Kidney (tissue), 14 donors: ENCODE data around the gene SLC4A2. TPM values are rescaled to one million over a fixed set of nuclear protein-coding genes. Genes with fewer than 3 reads are reported as not detected.
A peak's percentile ranks its signal among the peaks of the same experiment; 100 is the strongest.

Source experiments
- DNase-seq, 5 donors: peaks; one replicate each; pipeline ENCODE4 v3.0.0-alpha.2; 2013 to 2020
- FAIRE-seq: peaks from 2 replicates; lab custom pipeline; 2012; peaks lifted over from hg19 to GRCh38; lab: Jason Lieb, UNC
- H3K27ac ChIP-seq, 2 donors: one replicate each; pipeline ENCODE4 v1.7.0; 2013; ENCODE audit warnings: low read depth in 2 of 2, low read length in 2 of 2, inconsistent platforms in 1 of 2
- H3K27me3 ChIP-seq: one replicate; pipeline ENCODE4 v1.7.1; 2013; ENCODE audit warnings: low read length, inconsistent platforms; ENCODE audit not compliant: control insufficient read depth, insufficient read depth
- H3K36me3 ChIP-seq, 3 donors: one replicate each; pipeline versions ENCODE4 v1.7.0 to v1.7.1; 2013; ENCODE audit warnings: low read length in 3 of 3, control low read depth in 1 of 3, inconsistent platforms in 1 of 3; ENCODE audit not compliant: insufficient read depth in 3 of 3, control insufficient read depth in 2 of 3
- H3K4me1 ChIP-seq, 3 donors: one replicate each; pipeline versions ENCODE4 v1.7.0 to v1.7.1; 2013; ENCODE audit warnings: low read length in 3 of 3, inconsistent platforms in 1 of 3, low read depth in 1 of 3; ENCODE audit not compliant: control insufficient read depth in 2 of 3, insufficient read depth in 2 of 3
- H3K4me3 ChIP-seq, 3 donors: one replicate each; pipeline versions ENCODE4 v1.7.0 to v1.8.1; 2013; ENCODE audit warnings: low read length in 3 of 3, control low read depth in 1 of 3, inconsistent platforms in 1 of 3
- H3K9ac ChIP-seq, 3 donors: one replicate each; pipeline versions ENCODE4 v1.7.0 to v1.7.1; 2013; ENCODE audit warnings: low read length in 3 of 3, control low read depth in 1 of 3, inconsistent platforms in 1 of 3
- H3K9me3 ChIP-seq, 3 donors: one replicate each; pipeline versions ENCODE4 v1.7.0 to v1.7.1; 2013; ENCODE audit warnings: low read length in 3 of 3, control low read depth in 1 of 3, inconsistent platforms in 1 of 3; ENCODE audit not compliant: control insufficient read depth in 2 of 3, insufficient read depth in 1 of 3
- intact Hi-C: fragments of 100-400 bp; cut with DNase I; formaldehyde crosslinking; loops from one replicate; pipeline ENCODE4 v1.11.1; 2022
- polyA plus RNA-seq: library from polyadenylated mRNA; stranded (reverse); fragments of 350-450 nt; fragmentation: Illumina TruSeq; extraction: RNeasy Lipid Tissue Mini Kit (QIAGEN cat#74804); gene quantifications from one replicate; pipeline ENCODE4 v1.2.3, GENCODE V29; 2014; ENCODE audit warnings: low read depth, low replicate concordance; ENCODE audit not compliant: insufficient read depth
- total RNA-seq: library from RNA; stranded (reverse); fragmentation: NEBNext Ultra II Directional; extraction: Animal tissue kit (Norgen Biotek cat#: 25700); gene quantifications from one replicate; pipeline ENCODE4 v1.2.1, GENCODE V29; 2021
- TF ChIP-seq, protein P1 (sequence below): IDR thresholded peaks from 3 replicates; pipeline ENCODE4 v1.5.1; 2012; ENCODE audit warnings: mild to moderate bottlenecking, moderate library complexity, borderline replicate concordance; ENCODE audit not compliant: insufficient read depth; ENCODE audit errors: extremely low read depth
- donor health status: control.
- donor health status: control.
- donor health status: control.
- donor health status: control.
- donor health status: control.
- donor health status: DM: yes; HTN: yes; CAD: no.
- donor health status: Normal renal cell carcinoma (clear cell type).

The SLC4A2 gene
- total and polyA plus RNA-seq, 2 donors from 2014 or later, result 104 to 150 TPM

DNA sequence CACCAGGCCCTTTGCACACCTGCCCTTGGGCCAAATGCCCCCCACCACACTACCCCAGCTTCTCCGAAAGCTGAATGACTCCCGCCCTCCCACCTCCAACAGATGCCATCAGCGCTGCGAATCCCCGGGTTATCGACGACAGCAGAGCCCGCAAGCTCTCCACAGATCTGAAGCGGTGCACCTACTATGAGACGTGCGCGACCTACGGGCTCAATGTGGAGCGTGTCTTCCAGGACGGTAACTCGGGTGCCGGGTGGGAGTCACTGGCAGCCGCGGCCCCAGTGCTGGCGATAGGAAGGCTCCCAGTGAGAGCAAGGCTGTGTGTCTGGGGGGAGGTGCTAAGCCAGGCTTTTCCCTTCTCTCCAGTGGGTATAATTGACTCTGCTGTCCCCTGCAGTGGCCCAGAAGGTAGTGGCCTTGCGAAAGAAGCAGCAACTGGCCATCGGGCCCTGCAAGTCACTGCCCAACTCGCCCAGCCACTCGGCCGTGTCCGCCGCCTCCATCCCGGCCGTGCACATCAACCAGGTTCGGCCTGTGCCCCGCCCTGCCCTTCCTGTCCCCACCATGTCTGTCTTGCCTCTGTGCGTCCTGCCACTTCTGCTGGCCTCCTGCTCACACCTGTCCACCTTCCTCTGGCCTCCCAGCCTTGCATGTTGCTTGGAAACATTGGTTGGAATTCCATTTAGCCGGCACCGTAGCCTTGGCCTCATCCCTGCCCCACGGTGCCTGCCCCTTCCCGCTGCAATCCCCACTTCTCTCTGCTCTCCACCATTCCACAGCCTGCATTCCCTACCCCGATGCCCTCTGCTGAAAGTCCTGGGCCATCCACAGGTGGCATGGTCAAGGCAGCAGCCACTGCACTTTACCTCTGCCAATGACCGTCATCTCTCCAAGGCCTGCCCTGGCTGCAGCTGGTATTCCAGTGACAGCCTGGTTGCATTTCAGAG lies 59.0 kb downstream of the SLC4A2 start:
- no peak overlapping the region for H3K9ac ChIP-seq
- FAIRE-seq (no peak), DNase-seq (peak in 1 of 5 donors; percentile 48)
- H3K27me3 ChIP-seq, result no peaks in the 10 kb centered on the region
- no peaks in the 10 kb centered on the region for H3K9me3 ChIP-seq
- peaks cover 0 to 23% (median 9%) of the 10 kb centered on the region in 3 donors for H3K36me3 ChIP-seq
- intact Hi-C loops, result loop anchor here (10.0 kb wide), 1 partner anchor 214 kb away; no protein-coding TSS in a partner anchor
- H3K4me3 ChIP-seq, result no peak overlapping the region
- no peaks in the 10 kb centered on the region for H3K4me1 ChIP-seq
- TF ChIP-seq, protein P1, sequence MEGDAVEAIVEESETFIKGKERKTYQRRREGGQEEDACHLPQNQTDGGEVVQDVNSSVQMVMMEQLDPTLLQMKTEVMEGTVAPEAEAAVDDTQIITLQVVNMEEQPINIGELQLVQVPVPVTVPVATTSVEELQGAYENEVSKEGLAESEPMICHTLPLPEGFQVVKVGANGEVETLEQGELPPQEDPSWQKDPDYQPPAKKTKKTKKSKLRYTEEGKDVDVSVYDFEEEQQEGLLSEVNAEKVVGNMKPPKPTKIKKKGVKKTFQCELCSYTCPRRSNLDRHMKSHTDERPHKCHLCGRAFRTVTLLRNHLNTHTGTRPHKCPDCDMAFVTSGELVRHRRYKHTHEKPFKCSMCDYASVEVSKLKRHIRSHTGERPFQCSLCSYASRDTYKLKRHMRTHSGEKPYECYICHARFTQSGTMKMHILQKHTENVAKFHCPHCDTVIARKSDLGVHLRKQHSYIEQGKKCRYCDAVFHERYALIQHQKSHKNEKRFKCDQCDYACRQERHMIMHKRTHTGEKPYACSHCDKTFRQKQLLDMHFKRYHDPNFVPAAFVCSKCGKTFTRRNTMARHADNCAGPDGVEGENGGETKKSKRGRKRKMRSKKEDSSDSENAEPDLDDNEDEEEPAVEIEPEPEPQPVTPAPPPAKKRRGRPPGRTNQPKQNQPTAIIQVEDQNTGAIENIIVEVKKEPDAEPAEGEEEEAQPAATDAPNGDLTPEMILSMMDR, result no peak
- H3K27ac ChIP-seq, result no peak overlapping the region

DNA sequence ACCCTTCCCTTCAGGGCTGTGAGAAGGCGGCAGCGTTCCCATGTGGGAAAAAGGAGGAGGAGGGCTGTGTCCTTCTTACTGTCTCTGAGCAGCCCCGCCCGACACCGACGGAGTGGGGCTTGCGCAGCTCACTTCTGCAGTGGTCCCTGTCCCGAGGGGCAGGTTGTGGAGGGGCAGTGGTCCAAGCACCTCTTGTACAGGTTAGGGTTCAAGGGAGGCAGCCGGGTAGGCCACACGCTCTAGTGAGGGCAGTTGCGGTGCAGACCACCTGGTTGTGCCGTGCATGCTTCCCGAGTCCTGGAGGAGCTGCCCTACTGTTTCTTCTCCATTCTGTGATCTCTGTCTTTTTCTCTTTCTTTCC lies 59.6 kb downstream of the SLC4A2 start:
- Histone ChIP-seq H3K36me3 (peaks cover 0 to 23% (median 9%) of the 10 kb centered on the region in 3 donors), H3K4me3 (no peak overlapping the region), H3K9me3 (no peaks in the 10 kb centered on the region), H3K9ac (no peak overlapping the region), H3K4me1 (no peaks in the 10 kb centered on the region), H3K27ac (no peak overlapping the region), H3K27me3 (no peaks in the 10 kb centered on the region)
- intact Hi-C loops, result loop anchor here (10.0 kb wide), 1 partner anchor 214 kb away; no protein-coding TSS in a partner anchor
- DNase-seq (no peak), FAIRE-seq (no peak)
- TF ChIP-seq, protein P1, result no peak

DNA sequence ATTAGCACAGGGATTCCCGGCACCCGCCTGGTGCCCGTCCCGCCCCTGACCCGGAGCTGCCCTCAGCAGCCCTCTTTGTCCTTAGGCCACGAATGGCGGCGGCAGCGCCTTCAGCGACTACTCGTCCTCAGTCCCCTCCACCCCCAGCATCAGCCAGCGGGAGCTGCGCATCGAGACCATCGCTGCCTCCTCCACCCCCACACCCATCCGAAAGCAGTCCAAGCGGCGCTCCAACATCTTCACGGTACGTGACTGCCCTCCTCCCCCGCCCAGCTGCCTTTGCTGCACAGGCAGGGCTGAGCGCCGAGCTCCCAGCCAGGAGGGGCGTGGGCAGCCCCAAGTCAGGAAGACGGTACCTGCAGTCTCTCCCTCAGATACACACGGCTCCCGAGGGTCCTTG lies 60.5 kb downstream of the SLC4A2 start:
- DNase-seq (peak in 4 of 5 donors; percentile 74 to 87 (median 78)), FAIRE-seq (no peak)
- Histone ChIP-seq H3K27me3 (no peaks in the 10 kb centered on the region), H3K36me3 (peaks cover 0 to 27% (median 12%) of the 10 kb centered on the region in 3 donors), H3K4me3 (no peak overlapping the region), H3K4me1 (no peaks in the 10 kb centered on the region), H3K9ac (no peak overlapping the region), H3K27ac (no peak overlapping the region), H3K9me3 (no peaks in the 10 kb centered on the region)
- intact Hi-C loops, result loop anchor here (10.0 kb wide), 1 partner anchor 215 kb away; no protein-coding TSS in a partner anchor
- TF ChIP-seq, protein P1, result no peak
